Activated CD4-positive, alpha-beta T cell treated with anti-CD3 and anti-CD28 coated beads, Interleukin-2, amount 50 U/mL, for 1 hour (primary cell): ENCODE results near the gene SPRN.
"Not testable (repeated sequence)": the region's sequence is repeated elsewhere in the genome, so short reads cannot be mapped to it uniquely, and the experiment has no call there.

Experiments used
- DNase-seq: peaks from one replicate; pipeline ENCODE4 v3.0.0-alpha.2; 2020

SPRN gene, protein sequence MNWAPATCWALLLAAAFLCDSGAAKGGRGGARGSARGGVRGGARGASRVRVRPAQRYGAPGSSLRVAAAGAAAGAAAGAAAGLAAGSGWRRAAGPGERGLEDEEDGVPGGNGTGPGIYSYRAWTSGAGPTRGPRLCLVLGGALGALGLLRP

GRCh38 chr10:133424601-133425000 is at the start of gene SPRN:
TSS of gene SPRN (minus strand) at chr10:133424625. CDS start at chr10:133423681, 944 bp downstream.
- not testable (repeated sequence) for DNase-seq

GRCh38 chr10:133474027-133474426 is 49.6 kb upstream of the SPRN start:
- DNase-seq, result no peak

DNA sequence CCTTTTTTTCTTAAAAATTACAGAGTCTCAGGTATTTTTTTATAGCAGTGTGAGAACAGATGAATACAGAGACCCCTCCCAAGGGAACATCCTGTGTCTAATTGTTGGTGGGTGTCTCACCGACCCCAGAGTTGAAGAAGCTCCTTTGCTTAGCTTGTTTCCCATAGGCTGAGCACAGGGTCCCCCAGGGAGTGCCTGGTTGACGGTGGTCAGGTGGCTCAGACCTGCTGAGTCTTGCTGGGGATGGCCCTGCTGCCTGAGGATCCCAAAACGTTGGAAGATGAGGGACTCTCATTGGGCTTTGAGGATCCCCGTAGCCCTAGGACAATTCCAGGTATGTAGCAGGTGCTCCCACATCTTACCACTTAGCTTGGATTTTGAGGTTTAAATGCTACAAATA is 48.8 kb upstream of the SPRN start:
- no peak for DNase-seq

DNA sequence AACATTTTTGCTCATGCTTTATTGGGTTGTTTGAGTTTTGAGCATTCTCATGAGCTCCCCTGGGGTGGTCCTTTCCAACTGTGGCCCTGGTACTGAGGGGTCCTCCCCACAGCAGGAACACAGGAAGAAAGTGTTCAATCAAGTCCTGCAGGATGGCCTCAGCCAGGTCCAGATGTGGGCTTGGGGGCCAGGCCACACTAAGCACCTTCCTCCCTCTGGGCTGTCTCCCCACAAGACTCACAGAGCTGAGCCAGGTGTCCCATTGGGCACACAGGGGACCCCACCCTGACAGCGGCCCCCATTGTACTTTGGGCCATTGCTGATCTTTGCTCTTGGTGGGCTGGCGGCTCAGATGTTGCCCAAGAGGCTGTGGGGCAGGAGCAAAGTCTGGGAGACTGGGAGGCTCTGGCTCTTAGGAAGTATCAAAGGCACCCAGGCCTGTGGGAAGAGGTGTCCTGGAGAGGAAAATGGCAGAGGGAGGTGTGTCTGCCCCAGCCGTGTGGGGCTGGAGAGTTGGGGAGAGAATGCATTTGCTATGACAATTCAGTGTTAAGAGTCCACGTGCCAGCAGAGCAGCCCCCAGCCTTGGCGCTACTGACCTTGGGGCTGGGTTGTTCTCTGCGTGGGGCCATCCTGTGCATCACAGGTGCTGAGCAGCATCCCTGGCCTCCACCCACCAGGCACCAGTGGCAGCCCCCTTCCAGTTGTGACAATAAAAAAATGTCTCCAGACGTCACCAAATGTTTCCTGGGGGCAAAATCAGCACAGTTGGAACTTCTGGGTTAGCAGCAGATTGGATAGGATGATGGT is 47.1 kb upstream of the SPRN start:
- no peak for DNase-seq

DNA sequence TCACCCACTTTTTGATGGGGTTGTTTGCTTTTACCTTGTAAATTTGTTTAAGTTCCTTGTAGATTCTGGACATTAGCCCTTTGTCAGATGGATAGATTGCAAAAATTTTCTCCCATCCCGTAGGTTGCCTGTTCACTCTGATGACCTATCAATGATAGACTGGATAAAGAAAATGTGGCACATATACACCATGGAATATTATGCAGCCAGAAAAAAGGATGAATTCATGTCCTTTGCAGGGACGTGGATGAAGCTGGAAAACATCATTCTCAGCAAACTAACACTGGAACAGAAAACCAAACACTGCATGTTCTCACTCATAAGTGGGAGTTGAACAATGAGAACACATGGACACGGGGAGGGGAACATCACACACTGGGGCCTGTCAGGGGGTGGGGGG is 44.8 kb upstream of the SPRN start:
- not testable (repeated sequence) for DNase-seq

DNA sequence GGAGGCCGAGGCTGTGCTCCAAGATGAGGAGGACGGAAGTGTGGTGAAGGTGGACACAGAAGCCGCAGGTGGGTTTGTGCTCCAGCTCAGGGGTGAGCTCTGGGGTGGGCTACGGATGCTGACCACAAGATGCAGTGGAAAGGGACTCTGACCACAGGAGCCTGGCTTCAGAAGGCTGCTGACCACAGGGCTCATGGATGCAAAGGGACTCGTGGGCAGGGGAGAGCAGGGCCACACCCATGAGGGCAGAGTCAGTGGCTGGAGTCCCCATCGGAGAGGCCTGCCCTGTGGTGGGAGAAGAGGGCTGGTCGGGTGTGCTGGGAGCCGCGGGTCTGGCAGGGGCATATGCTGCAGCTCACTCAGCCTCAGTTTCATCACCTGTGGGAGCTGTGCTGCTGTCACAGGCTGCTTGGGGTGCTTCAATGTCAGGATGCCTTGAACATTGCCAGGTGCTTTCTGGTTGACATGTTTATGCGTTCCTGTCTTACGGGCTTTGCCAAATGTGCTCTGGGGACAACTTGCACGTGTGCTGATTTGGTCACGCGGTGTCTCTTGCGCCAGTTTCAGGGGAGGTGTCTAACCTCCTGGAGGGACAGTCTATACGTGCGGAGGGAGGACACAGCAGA is 43.0 kb upstream of the SPRN start:
- DNase-seq, result no peak

DNA sequence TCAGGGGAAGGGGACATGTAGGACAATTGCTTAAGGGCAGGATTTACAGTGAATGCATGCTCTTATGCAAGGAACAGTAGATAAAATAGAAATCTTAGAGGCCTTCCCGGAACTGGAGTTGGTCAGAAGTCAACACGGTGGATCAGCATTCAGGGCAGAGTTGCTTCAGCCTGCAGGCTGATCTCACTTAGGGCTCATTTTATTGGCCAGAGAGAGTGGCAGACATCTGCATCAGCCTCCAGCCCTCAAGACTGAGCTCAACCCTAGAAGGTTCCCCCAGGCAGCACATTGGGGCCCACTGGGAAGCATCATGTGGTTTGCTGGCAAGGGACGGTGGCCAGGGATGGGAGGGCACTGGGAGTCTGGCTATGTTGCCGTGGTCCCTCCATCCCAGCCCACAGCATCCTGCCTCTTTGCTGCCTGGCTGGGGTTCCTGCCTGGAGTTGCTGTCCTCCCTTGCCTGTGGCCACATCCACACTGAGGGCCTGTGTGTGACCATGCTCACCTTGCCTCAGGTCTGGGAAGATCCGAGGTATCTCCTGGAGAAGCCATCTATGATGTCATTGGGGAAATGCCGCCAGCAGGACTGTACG is 42.4 kb upstream of the SPRN start:
- no peak for DNase-seq

DNA sequence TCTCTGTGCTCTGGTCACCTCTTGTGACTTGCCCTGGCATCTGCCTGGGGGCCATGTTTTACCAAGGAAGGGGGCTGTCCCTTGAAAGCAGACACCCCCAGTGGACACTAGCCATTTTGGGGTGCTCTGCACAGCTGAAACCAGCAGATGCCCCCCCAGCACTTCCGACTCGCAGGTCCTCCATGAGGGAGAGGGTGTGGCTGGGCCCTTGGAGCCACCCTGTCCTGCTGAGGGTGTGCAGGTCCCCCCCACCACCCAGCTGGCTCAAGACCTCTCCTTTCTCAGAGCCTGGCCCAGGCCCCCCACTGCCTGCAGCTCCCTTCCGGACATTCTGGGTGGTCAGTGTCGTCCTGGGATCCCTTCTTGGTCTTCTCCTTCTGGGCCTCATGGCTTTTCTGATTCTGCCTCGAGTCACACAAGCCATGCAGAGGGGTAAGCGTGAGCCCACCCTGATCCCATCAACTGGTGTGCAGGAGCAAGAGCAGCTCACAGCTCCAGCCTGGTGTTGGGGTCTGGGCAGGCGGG is 41.6 kb upstream of the SPRN start:
- no peak for DNase-seq

- DNase-seq, result no peak
These were observed 40.9 kb upstream of the SPRN start for GRCh38 chr10:133465191-133465949.

DNA sequence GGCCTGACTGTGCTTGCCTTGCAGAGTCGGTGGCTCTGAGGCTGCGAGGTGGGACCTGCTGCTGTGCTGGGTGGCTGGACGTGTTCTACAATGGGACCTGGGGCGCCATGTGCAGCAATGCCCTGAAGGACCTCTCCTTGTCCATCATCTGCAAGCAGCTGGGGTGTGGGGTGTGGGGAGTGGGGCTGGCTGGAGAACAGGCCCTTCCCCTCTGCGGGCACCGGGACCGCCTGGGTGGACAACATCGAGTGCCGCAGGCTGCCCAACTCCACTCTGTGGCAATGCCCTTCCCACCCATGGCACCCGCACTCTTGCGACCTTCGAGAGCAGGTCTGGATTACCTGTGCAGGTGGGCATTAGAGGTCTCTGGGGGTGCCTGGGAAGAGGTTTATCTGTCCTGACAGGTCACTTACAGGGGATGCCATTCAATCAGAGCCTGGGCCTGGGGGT is 40.2 kb upstream of the SPRN start:
- DNase-seq, result no peak

DNA sequence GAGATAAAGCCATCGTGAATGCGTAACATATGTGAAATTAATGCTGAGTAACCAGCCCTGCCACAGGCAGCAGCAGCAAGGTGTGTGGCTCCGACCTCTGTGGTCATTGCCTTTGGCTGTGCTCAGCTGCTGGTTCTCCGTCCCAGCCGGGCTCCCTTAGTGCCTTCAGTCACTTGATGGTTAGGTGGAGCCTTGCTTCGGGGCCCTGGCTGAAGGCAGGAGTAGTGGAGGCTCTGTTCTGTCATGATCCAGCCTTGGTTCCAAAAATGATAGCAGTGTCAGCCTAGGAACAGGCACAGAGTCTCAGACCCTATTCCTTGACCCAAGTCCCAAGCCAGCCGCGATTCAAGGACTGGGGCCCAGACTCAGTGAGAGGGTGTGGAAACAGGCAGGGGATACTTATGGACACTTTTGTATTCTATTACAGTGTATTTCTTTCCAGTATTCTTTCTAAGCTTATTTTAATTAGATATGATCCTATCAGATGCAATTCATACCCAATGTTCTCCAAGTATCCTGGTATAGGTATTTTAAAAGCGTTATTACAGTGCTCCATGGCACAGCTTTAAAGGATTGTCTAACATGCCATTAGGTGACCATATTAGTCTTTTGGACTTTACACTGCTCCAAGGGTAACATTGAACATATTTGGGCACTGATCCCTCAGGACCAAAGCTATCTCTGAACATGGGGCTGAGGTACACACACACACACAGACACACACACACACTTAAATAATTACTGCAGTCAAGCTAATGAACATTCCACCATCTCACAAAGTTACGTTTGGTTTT is 38.3 kb upstream of the SPRN start:
- DNase-seq, result no peak

- no peak for DNase-seq
These were observed 37.4 kb upstream of the SPRN start for GRCh38 chr10:133461841-133462240.

DNA sequence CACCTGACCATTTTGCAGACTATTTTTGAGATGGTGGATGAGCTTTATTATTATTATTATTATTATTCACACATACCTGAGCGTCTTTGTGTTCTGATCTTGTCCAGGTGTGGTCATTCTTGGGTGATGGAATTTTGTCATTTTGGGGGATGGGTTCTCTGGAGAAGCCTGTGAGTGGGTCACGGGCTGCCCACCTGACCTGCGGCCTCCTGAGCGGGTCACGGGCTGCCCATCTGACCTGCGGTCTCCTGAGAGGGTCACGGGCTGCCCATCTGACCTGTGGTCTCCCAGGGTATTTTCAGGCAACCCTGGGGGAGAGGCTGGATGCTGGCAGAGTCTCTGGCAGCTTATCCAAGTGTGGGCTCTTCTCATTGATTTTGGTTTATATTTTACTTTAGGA is 36.6 kb upstream of the SPRN start:
- DNase-seq, result no peak

DNA sequence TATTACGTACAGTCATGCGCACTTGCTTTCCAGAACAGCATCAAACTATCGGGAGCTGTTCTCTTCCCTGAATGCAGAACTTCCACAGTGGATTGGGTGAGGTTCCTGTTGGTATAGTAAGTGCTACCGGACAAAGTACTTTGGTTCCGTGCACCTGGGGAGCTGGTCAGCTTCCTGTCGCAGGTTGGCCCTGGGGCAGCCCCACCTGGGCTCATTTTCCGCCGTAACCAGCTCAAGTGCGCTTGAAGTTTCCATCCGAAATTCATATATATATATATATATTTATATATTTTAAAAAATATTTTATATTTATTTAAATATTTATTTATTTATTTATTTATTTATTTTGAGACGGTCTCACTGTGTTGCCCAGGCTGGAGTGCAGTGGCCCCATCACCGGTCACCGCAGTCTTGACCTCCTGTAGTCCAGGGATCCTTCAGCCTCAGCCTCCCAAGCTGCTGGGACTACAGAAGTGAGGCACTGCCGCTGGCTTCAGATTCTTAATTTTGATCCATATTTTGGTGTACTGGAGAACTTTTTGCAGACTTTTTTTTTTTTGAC is 35.9 kb upstream of the SPRN start:
- no peak for DNase-seq

DNA sequence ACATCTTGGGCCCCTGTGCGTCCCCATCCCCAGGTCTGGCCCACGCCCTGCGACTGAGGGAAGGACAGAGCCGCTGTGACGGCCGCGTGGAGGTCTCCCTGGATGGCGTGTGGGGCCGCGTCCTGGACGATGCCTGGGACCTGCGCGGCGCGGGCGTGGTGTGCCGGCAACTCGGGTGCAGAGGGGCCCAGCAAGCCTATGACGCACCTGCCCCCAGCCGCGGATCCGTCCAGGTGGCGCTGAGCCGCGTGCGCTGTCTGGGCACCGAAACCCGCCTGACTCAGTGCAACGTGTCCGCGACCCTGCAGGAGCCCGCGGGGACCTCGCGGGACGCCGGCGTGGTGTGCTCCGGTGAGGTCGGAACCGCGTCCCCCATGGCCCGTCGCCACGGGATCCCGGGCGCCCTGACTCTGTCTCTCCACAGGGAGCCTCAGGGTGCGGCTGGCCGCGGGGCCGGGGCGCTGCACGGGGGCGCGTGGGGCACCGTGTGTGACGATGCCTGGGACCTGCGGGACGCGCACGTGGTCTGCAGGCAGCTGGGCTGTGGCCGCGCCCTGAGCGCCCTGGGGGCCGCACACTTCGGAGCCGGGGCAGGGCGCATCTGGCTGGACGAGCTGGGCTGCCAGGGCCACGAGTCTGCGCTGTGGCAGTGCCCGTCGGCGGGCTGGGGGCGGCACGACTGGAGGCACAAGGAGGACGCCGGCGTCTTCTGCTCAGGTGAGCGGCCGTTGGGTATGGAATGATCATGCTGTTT is 35.2 kb upstream of the SPRN start:
- no peak for DNase-seq

GRCh38 chr10:133458710-133459453 is 34.5 kb upstream of the SPRN start:
- no peak for DNase-seq

GRCh38 chr10:133458021-133458709 is 33.7 kb upstream of the SPRN start:
- no peak for DNase-seq

GRCh38 chr10:133457100-133457841 is 32.8 kb upstream of the SPRN start:
- DNase-seq, result no peak
